Smooth muscle cell of the brain vasculature (primary cell): ENCODE data around the gene RBFOX2.
"Not testable (repeated sequence)": the region's sequence is repeated elsewhere in the genome, so short reads cannot be mapped to it uniquely, and the experiment has no call there.

Experiments used
- DNase-seq: peaks from one replicate; pipeline ENCODE4 v3.0.0-alpha.2; 2012; ENCODE audit warnings: low read depth, low spot score

The RBFOX2 gene

GRCh38 chr22:35708453-35708852, 320.2 kb downstream of the RBFOX2 start:
- DNase-seq = peak; percentile 17

- peak; percentile 43 for DNase-seq
Measured at GRCh38 chr22:35705141-35705540, 323.5 kb downstream of the RBFOX2 start.

GRCh38 chr22:35703861-35704584, 324.6 kb downstream of the RBFOX2 start:
- DNase-seq = no peak

- not testable (repeated sequence) for DNase-seq
Measured at GRCh38 chr22:35699852-35700251, 328.8 kb downstream of the RBFOX2 start.

- DNase-seq = no peak
Measured at GRCh38 chr22:35697142-35697541, 331.5 kb downstream of the RBFOX2 start.

GRCh38 chr22:35695202-35695601, 333.4 kb downstream of the RBFOX2 start:
- no peak for DNase-seq

- no peak for DNase-seq
Measured at GRCh38 chr22:35690001-35690400, 338.6 kb downstream of the RBFOX2 start.

- no peak for DNase-seq
Measured at GRCh38 chr22:35688913-35689675, 339.5 kb downstream of the RBFOX2 start.
